Tibial nerve (tissue), 3 donors: Measurements from ENCODE around the gene TBC1D9.

Experiments
- CTCF ChIP-seq, 5 experiments: fragments of 200-600 bp in 3 of 5; fragments of 450-650 bp in 2 of 5; sonication (generic) in 3 of 5; IDR thresholded peaks; one replicate each; pipeline ENCODE4 v1.5.1; 2016 to 2019; ENCODE audit warnings: antibody characterized with exemption in 5 of 5, mild to moderate bottlenecking in 3 of 5, moderate library complexity in 2 of 5
- POLR2A ChIP-seq, 2 donors: fragments of 450-650 bp; IDR thresholded peaks; one replicate each; pipeline ENCODE4 v1.6.1; 2017; ENCODE audit warnings: antibody characterized with exemption in 2 of 2, mild to moderate bottlenecking in 2 of 2, moderate library complexity in 2 of 2

GRCh38 chr4:140639066-140639465 is 117.1 kb downstream of the TBC1D9 start:
- TF ChIP-seq CTCF (IDR thresholded peaks at IDR 0.05) (no peak), POLR2A (IDR thresholded peaks at IDR 0.05) (no peak)
